GM18873 (cell line): ENCODE measurements around the gene ADGRD2.

Experiments used
- ATAC-seq: cut with Tn5 transposase; IDR thresholded peaks from one replicate; pipeline ENCODE4 v1.9.1; 2021; ENCODE audit warnings: mild to moderate bottlenecking, moderate library complexity, moderate number of reproducible peaks; ENCODE audit not compliant: unreplicated experiment, low FRiP score

The ADGRD2 gene

GRCh38 chr9:124429530-124429867, 20.8 kb upstream of the ADGRD2 start:
- ATAC-seq: no peak

GRCh38 chr9:124436320-124436719, 13.9 kb upstream of the ADGRD2 start:
- ATAC-seq: no peak

GRCh38 chr9:124437086-124437485, 13.2 kb upstream of the ADGRD2 start:
- no peak for ATAC-seq

GRCh38 chr9:124438091-124438490, 12.2 kb upstream of the ADGRD2 start:
- no peak for ATAC-seq

GRCh38 chr9:124439086-124439485, 11.2 kb upstream of the ADGRD2 start:
- no peak for ATAC-seq

GRCh38 chr9:124439686-124440243, 10.5 kb upstream of the ADGRD2 start:
- ATAC-seq: no peak

- ATAC-seq: no peak
These were observed 9.5 kb upstream of the ADGRD2 start for GRCh38 chr9:124440786-124441185.

GRCh38 chr9:124441291-124441690, 9.0 kb upstream of the ADGRD2 start:
- ATAC-seq: no peak

- no peak for ATAC-seq
These were observed 7.9 kb upstream of the ADGRD2 start for GRCh38 chr9:124442379-124442778.

GRCh38 chr9:124442826-124443225, 7.4 kb upstream of the ADGRD2 start:
- ATAC-seq: no peak

GRCh38 chr9:124443625-124444024, 6.6 kb upstream of the ADGRD2 start:
- no peak for ATAC-seq

- no peak for ATAC-seq
These were observed 6.1 kb upstream of the ADGRD2 start for GRCh38 chr9:124444166-124444565.

GRCh38 chr9:124447297-124447661, 3.0 kb upstream of the ADGRD2 start:
- no peak for ATAC-seq

- no peak for ATAC-seq
These were observed 2.2 kb upstream of the ADGRD2 start for GRCh38 chr9:124448019-124448418.

GRCh38 chr9:124449381-124450151, 685 bp upstream of the ADGRD2 start:
- no peak for ATAC-seq

GRCh38 chr9:124450931-124451661, 845 bp downstream of the ADGRD2 start:
- ATAC-seq: no peak

- ATAC-seq: no peak
These were observed 2.1 kb downstream of the ADGRD2 start for GRCh38 chr9:124452326-124452725.

GRCh38 chr9:124452841-124453585, 2.8 kb downstream of the ADGRD2 start:
- no peak for ATAC-seq

GRCh38 chr9:124453586-124454191, 3.4 kb downstream of the ADGRD2 start:
- ATAC-seq: no peak

- no peak for ATAC-seq
These were observed 4.0 kb downstream of the ADGRD2 start for GRCh38 chr9:124454296-124454695.
